Measurements from ENCODE around the gene KCNG3.

DNA sequence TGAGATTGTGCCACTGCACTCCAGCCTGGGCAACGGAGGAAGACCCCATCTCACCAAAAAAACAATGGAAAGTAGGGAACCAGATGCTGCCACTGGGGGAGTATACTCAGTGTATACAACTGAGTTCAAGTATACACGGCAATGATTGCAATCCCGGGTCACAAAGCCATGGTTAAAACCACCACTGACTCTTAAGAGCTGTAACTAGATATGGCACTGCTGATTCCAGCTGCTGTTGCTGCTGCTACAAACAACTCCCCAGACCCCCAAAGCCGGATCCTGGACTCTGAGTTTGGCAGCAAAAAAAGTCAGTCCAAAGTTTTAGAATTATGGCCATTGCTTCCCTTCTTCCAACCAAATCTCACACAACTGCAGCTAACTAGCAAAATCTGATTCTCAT, 89.1 kb downstream of the KCNG3 start:
- TF ChIP-seq ZFX (IDR thresholded peaks at IDR 0.05) (no peak), CTCF (conservative IDR thresholded peaks at IDR 0.05) (no peak)
